Measurements from ENCODE around the gene FTO.

- TF ChIP-seq POLR2AphosphoS5 (IDR thresholded peaks at IDR 0.05; ENCODE audit: borderline replicate concordance, low read depth, low read length) (no peak), EZH2 (IDR thresholded peaks at IDR 0.05) (no peak), FOXP2 (optimal IDR thresholded peaks at IDR 0.05; ENCODE audit: control extremely low read depth, extremely low read length, insufficient read depth) (no peak)
Measured at GRCh38 chr16:53805113-53805512, 101.2 kb downstream of the FTO start.

Measured in SK-N-MC (cell line).